OCI-LY7 (cell line): Measurements from ENCODE around the gene KCNQ1. TPM values are rescaled to one million over a fixed set of nuclear protein-coding genes. Genes with fewer than 3 reads are reported as not detected.

Experiments used
- BruUV-seq: library from RNA; stranded (reverse); fragments of 400-500 nt; replicated peaks from 2 replicates; lab custom pipeline; 2021; lab: Mats Ljungman, UMichigan
- CTCF ChIA-PET: fragments of 300-600 bp; sonication (Branson Sonifier 250); formaldehyde crosslinking; loops from one replicate; lab custom pipeline; 2022; ENCODE audit warnings: antibody characterized with exemption; ENCODE audit not compliant: unreplicated experiment; lab: Charles Lee
- POLR2A ChIA-PET: fragments of 300-600 bp; sonication (Branson Sonifier 250); formaldehyde crosslinking; loops from one replicate; lab custom pipeline; 2022; ENCODE audit warnings: antibody characterized with exemption; lab: Charles Lee
- DNase-seq: peaks from one replicate; pipeline ENCODE4 v3.0.0-alpha.2; 2015; ENCODE audit warnings: low spot score
- H2AFZ ChIP-seq: fragments of 200-600 bp; sonication (generic), shearing (Covaris generic); 2 replicates; pipeline ENCODE4 v1.6.1; 2014; ENCODE audit warnings: mild to moderate bottlenecking, antibody characterized with exemption, low read length, moderate library complexity
- H3K27ac ChIP-seq: fragments of 200-600 bp; sonication (generic); 2 replicates; pipeline ENCODE4 v1.5.1; 2014; ENCODE audit warnings: mixed run types, low read depth, mild to moderate bottlenecking, moderate library complexity, low read length, inconsistent platforms; ENCODE audit not compliant: poor library complexity, severe bottlenecking
- H3K36me3 ChIP-seq: fragments of 200-600 bp; sonication (generic); 2 replicates; pipeline ENCODE4 v1.6.1; 2014; ENCODE audit warnings: mild to moderate bottlenecking, antibody characterized with exemption, low read length, moderate library complexity, mixed read lengths; ENCODE audit not compliant: insufficient read depth
- H3K4me1 ChIP-seq: fragments of 200-600 bp; sonication (generic); 2 replicates; pipeline ENCODE4 v1.5.1; 2014; ENCODE audit warnings: mild to moderate bottlenecking, low read length; ENCODE audit not compliant: insufficient read depth, poor library complexity, severe bottlenecking
- H3K4me2 ChIP-seq: fragments of 200-600 bp; sonication (generic); 2 replicates; pipeline ENCODE4 v1.6.1; 2014; ENCODE audit warnings: mild to moderate bottlenecking, low read length
- H3K4me3 ChIP-seq: fragments of 200-600 bp; sonication (generic); 2 replicates; pipeline ENCODE4 v1.5.1; 2014; ENCODE audit warnings: mild to moderate bottlenecking, low read depth, low read length; ENCODE audit not compliant: poor library complexity, severe bottlenecking
- H3K79me2 ChIP-seq: fragments of 200-600 bp; sonication (generic); 2 replicates; pipeline ENCODE4 v1.6.1; 2016; ENCODE audit warnings: low read depth, mild to moderate bottlenecking, low read length, moderate library complexity, mixed read lengths; ENCODE audit not compliant: insufficient read depth
- H3K9me2 ChIP-seq: fragments of 200-600 bp; sonication (generic); 2 replicates; pipeline ENCODE4 v1.6.1; 2016; ENCODE audit warnings: mild to moderate bottlenecking, low read length, mixed read lengths; ENCODE audit not compliant: insufficient read depth
- H3K9me3 ChIP-seq: fragments of 200-600 bp; sonication (generic); 2 replicates; pipeline ENCODE4 v1.6.1; 2014; ENCODE audit warnings: mild to moderate bottlenecking, mixed run types, low read length, mixed read lengths
- H4K20me1 ChIP-seq: fragments of 200-600 bp; sonication (generic); 2 replicates; pipeline ENCODE4 v1.6.1; 2014; ENCODE audit warnings: mild to moderate bottlenecking, antibody characterized with exemption, low read length, moderate library complexity, mixed read lengths; ENCODE audit not compliant: insufficient read depth
- EZH2phosphoT487 ChIP-seq: fragments of 200-600 bp; sonication (generic); IDR thresholded peaks from 2 replicates; pipeline ENCODE4 v1.6.1; 2018; ENCODE audit warnings: low read depth, borderline replicate concordance, mild to moderate bottlenecking, mixed run types, antibody characterized with exemption, low read length, moderate library complexity, mixed read lengths
- intact Hi-C: fragments of 100-400 bp; cut with micrococcal nuclease; formaldehyde crosslinking; loops from one replicate; pipeline ENCODE4 v1.10.0; 2022; ENCODE audit not compliant: unreplicated experiment
- total RNA-seq, 2 experiments: library from RNA; depleted of rRNA in 1 of 2; stranded (reverse); fragments of >200 nt in 1 of 2; shearing (Covaris generic) in 1 of 2; gene quantifications; 2 replicates each; pipeline ENCODE4 v1.2.3, GENCODE V29; 2014 to 2022
- TF ChIP-seq, protein P1 (sequence below): fragments of 200-600 bp; sonication (generic); conservative IDR thresholded peaks from 2 replicates; pipeline ENCODE4 v1.5.1; 2014; ENCODE audit warnings: mild to moderate bottlenecking, antibody characterized with exemption, low read length, moderate library complexity, mixed read lengths

KCNQ1 gene
- total RNA-seq, 2 experiments from 2014 or later, result 0.22 to 1.3 TPM

DNA sequence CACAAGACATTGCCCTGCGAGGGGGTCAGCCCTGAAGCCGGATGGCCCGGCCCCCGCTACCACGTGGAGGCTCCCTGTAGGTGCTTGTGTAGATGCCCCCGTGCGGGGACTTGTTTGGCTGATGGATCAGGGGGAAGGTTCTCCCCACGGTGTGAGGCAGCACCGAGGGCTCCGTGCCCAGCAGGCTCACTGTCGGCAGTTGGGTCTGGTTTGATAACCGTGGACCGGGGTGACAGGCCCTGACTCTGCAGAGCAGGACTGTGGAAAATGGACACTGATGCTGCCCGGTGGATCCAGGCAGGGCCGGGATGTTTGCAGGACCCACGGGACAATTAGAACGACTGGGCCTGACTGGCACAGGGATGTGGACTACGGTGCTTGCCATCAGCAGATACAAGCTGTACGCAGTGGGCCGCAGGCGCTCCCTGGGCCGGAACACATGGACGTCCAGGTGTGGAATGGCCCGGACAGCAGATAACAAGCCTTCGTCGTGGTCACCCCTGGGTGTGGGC lies 19.0 kb downstream of the KCNQ1 start:
- Histone ChIP-seq H4K20me1 (no peaks in the 10 kb centered on the region), H2AFZ (no peak overlapping the region), H3K4me1 (no peaks in the 10 kb centered on the region), H3K79me2 (no peaks in the 10 kb centered on the region), H3K9me2 (no peaks in the 10 kb centered on the region), H3K36me3 (no peaks in the 10 kb centered on the region), H3K4me2 (no peak overlapping the region), H3K4me3 (no peak overlapping the region), H3K27ac (no peak overlapping the region), H3K9me3 (no peaks in the 10 kb centered on the region)
- DNase-seq, result no peak
- intact Hi-C loops, result no loop called here
- no TSS peak for BruUV-seq
- TF ChIP-seq EZH2phosphoT487, result no peak
- TF ChIP-seq, protein P1, sequence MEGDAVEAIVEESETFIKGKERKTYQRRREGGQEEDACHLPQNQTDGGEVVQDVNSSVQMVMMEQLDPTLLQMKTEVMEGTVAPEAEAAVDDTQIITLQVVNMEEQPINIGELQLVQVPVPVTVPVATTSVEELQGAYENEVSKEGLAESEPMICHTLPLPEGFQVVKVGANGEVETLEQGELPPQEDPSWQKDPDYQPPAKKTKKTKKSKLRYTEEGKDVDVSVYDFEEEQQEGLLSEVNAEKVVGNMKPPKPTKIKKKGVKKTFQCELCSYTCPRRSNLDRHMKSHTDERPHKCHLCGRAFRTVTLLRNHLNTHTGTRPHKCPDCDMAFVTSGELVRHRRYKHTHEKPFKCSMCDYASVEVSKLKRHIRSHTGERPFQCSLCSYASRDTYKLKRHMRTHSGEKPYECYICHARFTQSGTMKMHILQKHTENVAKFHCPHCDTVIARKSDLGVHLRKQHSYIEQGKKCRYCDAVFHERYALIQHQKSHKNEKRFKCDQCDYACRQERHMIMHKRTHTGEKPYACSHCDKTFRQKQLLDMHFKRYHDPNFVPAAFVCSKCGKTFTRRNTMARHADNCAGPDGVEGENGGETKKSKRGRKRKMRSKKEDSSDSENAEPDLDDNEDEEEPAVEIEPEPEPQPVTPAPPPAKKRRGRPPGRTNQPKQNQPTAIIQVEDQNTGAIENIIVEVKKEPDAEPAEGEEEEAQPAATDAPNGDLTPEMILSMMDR, result no peak
- ChIA-PET CTCF (no interaction called here), POLR2A (no interaction called here)

DNA sequence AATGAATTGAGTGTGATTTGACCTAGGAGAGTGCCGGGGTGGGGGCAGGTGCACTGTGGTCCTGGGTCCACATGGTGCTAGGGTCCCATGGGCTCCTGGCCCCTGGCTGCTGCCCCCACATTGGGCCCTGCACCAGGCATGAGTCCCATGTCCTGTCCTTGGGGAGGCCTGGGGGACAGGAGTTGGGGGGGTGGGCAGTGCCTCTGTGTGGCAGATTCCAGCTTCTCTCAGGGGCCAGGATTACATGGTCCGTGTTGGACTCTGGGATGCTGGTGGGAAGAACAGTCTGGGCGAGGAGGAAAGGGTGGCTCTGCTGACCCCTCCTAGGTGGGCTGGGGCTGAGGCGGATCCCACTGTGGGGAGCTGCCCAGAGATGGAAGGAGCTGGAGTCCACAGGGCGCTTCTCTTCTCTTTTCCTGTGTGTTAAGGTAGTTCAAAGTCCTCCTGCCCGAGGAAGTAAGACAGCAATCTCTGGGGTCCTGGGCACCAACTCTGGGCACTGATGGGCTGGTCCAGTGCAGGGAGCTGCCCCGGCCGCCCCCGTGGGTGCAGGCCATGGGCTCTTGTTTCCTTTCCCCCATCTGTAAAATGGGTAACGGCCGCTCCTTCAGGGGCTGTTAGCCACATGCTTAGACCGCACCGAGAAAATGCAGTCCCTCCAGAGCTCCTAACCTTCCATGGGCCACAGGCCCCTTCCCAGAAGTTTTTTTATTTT lies 19.8 kb downstream of the KCNQ1 start:
- no peak for TF ChIP-seq EZH2phosphoT487
- TF ChIP-seq, protein P1, result no peak
- Histone ChIP-seq H3K36me3 (no peaks in the 10 kb centered on the region), H4K20me1 (no peaks in the 10 kb centered on the region), H3K27ac (no peak overlapping the region), H3K4me1 (no peaks in the 10 kb centered on the region), H3K9me2 (no peaks in the 10 kb centered on the region), H3K4me2 (no peak overlapping the region), H3K79me2 (no peaks in the 10 kb centered on the region), H3K4me3 (no peak overlapping the region), H2AFZ (no peak overlapping the region), H3K9me3 (no peaks in the 10 kb centered on the region)
- BruUV-seq, result no TSS peak
- CTCF ChIA-PET, result no interaction called here
- intact Hi-C loops, result no loop called here
- DNase-seq, result no peak
- POLR2A ChIA-PET, result no interaction called here
